Activated CD4-positive, alpha-beta T cell treated with anti-CD3 and anti-CD28 coated beads for 4 hours (primary cell): ENCODE results near the gene SLC15A5.

Experiments used
- DNase-seq, 2 donors: peaks; one replicate each; pipeline ENCODE4 v3.0.0-alpha.2; 2020

Gene SLC15A5, protein sequence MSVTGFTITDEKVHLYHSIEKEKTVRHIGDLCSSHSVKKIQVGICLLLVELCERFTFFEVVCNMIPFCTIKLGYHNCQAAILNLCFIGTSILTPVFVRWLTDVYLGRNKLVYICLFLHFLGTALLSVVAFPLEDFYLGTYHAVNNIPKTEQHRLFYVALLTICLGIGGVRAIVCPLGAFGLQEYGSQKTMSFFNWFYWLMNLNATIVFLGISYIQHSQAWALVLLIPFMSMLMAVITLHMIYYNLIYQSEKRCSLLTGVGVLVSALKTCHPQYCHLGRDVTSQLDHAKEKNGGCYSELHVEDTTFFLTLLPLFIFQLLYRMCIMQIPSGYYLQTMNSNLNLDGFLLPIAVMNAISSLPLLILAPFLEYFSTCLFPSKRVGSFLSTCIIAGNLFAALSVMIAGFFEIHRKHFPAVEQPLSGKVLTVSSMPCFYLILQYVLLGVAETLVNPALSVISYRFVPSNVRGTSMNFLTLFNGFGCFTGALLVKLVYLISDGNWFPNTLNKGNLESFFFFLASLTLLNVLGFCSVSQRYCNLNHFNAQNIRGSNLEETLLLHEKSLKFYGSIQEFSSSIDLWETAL

DNA sequence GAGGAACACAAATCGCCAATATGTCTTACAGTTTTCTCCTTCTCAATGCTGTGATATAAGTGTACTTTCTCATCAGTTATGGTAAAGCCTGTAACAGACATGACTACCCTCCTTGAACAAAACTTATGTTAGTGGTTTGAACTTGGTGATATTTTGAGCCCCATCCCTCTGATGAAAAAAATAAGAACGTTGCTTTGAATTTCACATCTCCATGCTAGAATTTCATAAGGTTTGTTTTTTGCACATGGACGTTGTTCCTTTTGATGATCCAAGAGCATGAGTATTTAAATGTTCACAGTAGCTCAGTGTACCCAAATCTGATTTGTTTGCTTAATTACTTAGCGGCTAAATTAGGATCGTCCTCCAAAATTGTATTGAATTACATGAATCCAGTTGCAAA, at the start of gene SLC15A5:
Gene SLC15A5 (minus strand): TSS at position 101 of the 400 bp plus-strand sequence. CDS start 0 bp downstream, at position 101.
- DNase-seq, result no peak

DNA sequence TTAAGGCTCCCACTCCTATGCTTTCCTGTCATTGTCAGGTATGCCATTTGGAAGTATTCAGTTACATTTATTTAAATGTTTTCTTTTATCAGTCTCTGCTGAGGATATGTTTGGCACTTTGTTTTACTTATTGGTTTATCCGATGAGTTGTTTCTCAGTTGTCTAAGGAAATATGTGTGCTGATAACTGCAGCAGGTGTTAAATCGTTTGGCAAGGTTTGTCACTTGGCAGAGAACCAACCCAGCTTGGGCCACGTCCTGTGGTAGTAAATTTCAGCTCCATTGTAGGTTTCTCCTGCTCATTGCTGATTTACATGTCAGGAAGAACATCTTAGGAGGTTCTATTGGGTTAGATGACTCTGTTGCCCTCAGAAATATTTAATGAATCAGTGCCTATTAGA, 47.9 kb upstream of the SLC15A5 start:
- no peak for DNase-seq

- DNase-seq, result no peak
These were observed 47.3 kb upstream of the SLC15A5 start for GRCh38 chr12:16324772-16325171.

- DNase-seq, result no peak
These were observed 46.8 kb upstream of the SLC15A5 start for GRCh38 chr12:16324272-16324671.

DNA sequence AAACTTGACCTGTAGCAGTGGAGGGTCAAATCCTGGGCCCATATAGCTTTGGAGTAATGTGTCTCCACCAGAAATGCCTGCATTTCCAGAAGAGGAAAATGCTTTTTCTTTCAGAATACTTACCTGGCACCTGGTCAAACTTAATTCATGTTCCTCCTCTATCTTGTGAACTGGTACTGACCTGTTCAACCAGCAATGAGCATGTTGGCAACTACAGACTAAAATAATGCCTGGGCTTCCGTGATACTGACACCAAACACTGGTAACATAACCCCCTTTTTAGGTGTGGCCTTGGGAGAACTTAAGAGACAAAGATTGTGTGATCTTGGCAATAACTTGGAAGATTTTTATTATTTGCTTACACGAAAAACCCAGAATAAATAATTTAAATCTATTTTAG, 46.2 kb upstream of the SLC15A5 start:
- DNase-seq, result no peak

GRCh38 chr12:16323010-16323409, 45.5 kb upstream of the SLC15A5 start:
- no peak for DNase-seq

- DNase-seq, result no peak
These were observed 33.4 kb upstream of the SLC15A5 start for GRCh38 chr12:16310934-16311333.

GRCh38 chr12:16307856-16308475, 30.5 kb upstream of the SLC15A5 start:
- no peak for DNase-seq

DNA sequence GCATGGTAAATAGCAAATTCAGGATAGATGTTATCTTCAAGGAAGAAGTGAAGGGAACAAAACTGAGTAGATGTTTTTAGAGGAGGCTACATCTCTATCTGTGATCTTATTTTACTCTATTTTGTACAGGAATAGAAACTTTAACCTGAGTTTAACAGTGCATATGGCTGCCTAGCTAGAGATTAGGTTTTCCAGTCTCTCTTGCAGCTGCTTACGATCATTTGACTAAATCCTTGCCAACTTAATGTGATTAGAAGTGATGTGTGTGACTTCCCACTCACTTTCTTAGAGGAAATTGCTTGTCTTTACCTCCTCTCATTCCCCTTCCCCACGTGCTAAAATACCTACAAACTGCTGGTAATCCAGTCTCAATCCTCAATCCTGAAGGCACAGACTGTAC, 26.5 kb upstream of the SLC15A5 start:
- DNase-seq, result no peak

GRCh38 chr12:16300736-16301135, 23.3 kb upstream of the SLC15A5 start:
- no peak for DNase-seq

DNA sequence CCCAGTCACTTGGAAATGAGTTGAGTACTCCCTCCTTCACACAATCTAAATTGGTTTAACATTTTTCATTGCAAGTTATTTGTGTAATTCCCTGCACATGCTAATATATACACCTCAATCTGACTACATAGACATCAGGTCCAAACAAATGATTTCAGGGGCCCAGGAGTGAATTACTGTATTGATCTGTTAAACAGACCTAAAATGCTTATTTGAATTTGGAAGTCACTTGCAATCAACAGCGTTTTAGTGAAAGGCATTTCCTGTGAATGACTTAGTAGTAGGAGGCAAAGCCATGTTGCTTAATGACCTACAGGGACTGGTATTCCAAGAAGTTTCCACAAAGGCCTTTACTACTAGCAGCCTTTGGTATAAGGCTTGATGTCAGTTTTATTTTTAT, 22.6 kb upstream of the SLC15A5 start:
- DNase-seq, result no peak

- no peak for DNase-seq
These were observed 21.9 kb upstream of the SLC15A5 start for GRCh38 chr12:16299403-16299802.

GRCh38 chr12:16297521-16297920, 20.0 kb upstream of the SLC15A5 start:
- DNase-seq, result no peak

DNA sequence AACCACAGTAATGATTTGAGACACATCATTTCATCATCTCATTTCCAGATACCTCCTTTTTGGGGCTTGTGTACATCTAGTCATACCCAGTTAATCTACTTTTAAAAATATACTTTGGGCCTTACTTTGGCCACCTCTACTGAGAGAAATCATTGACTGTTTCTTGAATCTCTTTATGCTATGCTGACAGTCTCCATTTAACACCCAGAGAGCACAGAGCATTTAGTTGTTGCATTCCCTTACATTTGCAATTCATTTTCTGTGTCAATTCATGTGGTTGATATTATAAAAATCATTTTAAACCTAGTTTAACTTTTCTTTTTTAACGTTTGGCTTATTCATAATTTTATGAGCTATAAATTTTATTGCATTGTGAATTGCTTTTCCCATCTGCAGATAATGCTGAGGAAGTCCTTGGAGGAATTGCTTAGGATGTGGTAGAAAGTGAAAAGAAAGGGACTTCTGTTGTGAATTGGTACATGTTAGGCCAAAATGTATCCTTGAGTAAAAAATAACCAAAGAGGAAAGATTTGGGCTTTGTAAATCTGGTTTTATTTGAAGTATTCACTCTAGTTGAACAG, 17.0 kb upstream of the SLC15A5 start:
- DNase-seq, result no peak

DNA sequence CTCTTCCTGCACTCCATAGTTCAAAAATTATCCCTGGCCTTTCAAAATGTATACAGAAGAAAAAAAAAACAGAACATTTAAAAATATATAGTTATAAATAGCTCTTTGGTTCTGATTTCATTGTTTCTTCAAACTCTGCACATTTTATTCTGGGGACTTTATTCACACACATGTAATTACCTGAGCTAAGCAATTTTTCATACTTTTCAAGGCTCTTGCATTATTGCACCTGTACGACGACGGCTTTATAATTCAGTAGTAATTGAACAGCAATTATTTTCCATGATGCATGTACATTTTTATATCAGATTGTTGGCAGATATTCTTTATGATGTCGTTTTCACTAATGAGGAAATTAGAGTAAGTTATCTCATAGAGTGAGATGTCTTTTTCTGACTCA, 13.5 kb upstream of the SLC15A5 start:
- DNase-seq, result no peak

GRCh38 chr12:16285586-16285985, 8.1 kb upstream of the SLC15A5 start:
- DNase-seq, result no peak

DNA sequence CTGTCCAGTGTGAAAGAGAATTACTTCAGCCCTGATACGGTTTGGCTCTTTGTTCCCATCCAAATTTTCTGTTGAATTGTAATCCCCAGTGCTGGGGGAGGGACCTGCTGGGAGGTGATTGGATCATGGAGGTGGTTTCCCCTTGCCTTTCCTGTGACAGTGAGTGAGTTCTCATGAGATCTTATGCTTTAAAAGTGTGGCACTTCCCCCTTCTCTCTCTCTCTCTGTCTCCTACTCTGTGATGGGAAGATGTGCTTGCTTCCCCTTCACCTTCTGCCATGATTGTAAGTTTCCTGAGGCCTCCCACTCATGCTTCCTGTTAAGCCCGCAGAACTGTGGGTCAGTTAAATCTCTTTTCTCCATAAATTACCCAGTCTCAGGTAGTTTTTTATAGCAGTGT, 5.5 kb upstream of the SLC15A5 start:
- DNase-seq, result no peak

GRCh38 chr12:16282081-16282480, 4.6 kb upstream of the SLC15A5 start:
- DNase-seq, result no peak

GRCh38 chr12:16281157-16281556, 3.7 kb upstream of the SLC15A5 start:
- no peak for DNase-seq

- no peak for DNase-seq
These were observed 5.3 kb downstream of the SLC15A5 start for GRCh38 chr12:16272222-16272621.

- DNase-seq, result no peak
These were observed 6.4 kb downstream of the SLC15A5 start for GRCh38 chr12:16271062-16271461.

DNA sequence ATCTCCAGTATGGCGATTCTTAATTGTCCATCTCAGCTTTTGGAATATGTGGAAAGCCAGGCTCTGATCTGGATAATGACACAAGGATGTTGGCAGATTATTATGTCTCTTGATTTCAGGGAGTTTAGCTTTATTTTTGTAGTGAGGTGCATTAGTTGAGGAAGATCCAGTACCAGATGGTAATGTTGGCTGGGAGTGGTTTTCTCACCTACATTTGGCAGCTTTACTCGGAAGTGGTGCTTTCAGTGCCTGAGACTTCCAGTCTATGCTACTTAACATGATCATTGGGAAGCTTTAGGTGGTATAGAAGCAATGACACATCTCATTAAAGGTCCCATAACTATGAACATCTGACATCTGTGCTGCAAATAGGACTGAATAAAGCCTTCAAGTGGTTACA, 7.5 kb downstream of the SLC15A5 start:
- DNase-seq, result no peak

- no peak for DNase-seq
These were observed 11.4 kb downstream of the SLC15A5 start for GRCh38 chr12:16266085-16266484.

- DNase-seq, result no peak
These were observed 15.5 kb downstream of the SLC15A5 start for GRCh38 chr12:16261944-16262475.
